NCI-H2227 (cell line): ENCODE data around the gene CCNY.

Source experiments
- DNase-seq: peaks from one replicate; lab custom pipeline; 2025; ENCODE audit not compliant: unreplicated experiment; lab: John Stamatoyannopoulos, UW

Gene CCNY

DNA sequence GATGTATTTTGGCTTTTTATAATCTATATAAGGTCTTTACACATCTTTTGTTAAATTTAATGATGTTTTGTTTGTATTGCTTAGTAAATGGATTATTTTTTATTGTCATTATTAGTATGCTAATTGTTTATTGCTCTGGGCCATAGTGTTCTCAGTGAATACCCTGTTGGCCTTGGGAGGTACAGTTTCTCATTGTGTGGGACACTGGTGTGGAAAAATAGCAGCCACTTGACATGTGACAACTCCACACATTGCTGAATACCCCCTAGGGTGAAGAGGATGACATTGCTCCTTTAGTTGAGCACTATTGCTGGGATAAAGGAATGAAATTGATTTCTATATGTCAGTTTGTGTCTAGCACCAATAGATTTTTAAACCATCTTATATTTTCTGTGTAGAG is 130.9 kb downstream of the CCNY start:
- no peak for DNase-seq

DNA sequence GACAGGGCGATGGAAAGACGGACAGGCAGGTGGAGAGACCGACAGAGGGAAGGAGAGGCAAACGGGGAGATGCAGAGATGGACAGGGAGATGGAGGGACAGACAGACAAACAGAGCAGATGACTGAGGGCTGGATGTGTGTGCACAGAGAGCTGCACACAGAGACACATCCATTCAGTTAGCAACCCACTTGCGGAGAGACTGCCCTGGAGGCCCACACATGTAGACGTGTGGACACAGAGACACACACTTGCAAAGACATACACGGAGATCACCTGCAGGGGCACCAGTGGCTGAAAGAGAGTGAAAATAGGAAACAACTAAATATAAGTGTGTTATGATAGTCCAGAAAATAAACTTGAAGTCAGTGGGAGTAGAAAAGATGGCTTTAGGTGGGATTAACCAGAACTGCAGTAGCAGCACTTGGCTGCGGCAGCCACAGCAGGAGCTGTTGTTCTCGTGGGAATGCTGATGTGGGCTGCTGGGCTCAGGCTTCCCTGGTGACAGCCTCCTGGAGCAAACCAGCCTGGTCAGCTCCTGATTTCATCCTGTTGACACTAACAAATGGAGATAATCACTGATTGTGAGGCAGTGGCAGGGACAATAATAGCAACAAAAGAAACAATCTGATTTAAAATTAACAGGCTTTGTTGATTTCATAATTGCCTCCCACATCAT is 134.1 kb downstream of the CCNY start:
- DNase-seq: peak; percentile 2

DNA sequence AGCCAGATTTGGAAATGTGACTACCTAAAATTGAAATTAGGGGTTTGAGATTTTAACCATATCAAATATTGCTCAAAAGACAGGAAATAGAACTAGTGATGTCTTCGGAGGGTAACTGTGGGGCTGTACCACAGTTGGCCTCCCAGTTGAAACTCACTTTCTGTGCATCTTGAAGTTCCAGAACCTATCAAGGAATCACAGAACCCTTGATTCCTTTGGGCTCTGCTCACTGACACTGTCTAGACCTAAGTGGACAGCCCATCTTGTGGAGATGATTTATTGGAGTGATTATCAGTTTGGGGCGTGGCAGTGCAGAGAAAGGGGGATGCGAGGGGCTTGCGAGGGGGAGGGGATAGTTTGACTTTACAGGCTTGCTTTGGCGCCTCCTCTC is 134.6 kb downstream of the CCNY start:
- DNase-seq: peak; percentile 2

DNA sequence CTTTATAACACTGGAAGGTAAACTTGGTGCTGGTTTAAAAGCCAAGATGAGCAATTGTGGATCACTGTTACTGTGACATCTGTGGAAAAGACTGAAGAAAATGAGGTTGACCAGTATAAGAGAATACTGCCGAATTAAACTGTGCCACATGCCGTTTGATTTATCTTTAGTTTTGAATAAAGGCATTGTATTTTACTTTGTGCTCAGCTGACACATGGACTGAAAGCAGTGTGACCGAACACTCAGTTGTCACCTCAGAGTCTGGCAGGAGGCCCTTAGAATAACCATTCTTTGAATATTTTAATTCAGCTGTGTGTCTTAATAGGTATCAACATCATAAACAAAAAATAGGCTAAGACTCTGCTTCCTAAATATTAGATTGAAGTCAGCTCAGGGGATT is 135.1 kb downstream of the CCNY start:
- DNase-seq: no peak

DNA sequence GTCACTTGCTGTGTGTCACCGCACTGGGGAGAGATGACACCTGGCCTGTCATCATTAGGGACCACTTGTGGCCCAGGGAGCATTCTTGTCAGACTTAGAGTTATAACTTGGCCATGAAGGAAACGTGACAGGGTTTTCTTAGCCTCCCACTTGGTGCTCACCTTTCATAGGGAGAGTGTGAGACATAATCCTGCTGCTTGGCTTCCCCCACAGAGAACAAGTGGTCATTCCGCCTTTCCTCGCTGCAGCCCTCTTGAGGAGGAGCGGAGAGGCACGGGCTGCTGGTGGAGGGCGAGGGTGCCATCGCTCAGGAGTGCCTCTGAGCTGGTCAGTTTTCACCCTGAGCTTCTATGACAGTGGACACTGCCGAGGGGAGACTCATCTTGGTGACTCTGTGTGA is 143.8 kb downstream of the CCNY start:
- no peak for DNase-seq

DNA sequence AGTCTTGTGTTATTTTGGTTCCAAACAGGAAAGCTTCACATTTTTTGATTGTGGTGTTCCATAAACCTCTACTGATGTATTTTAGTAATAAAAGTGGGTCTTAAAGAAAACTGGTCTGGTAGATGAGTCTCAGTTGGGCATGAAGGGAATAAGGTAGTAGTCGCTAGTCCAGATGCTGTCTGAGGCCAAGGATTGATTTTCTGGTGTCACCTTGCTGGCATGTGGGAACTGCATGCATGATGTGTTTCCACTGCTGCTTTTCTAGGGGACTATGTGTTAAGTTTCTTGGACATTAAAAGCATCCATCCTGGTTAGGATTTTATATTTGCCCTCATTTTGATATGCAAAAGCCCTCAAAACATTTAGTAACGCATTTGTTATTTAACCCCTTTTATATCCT is 145.1 kb downstream of the CCNY start:
- no peak for DNase-seq

DNA sequence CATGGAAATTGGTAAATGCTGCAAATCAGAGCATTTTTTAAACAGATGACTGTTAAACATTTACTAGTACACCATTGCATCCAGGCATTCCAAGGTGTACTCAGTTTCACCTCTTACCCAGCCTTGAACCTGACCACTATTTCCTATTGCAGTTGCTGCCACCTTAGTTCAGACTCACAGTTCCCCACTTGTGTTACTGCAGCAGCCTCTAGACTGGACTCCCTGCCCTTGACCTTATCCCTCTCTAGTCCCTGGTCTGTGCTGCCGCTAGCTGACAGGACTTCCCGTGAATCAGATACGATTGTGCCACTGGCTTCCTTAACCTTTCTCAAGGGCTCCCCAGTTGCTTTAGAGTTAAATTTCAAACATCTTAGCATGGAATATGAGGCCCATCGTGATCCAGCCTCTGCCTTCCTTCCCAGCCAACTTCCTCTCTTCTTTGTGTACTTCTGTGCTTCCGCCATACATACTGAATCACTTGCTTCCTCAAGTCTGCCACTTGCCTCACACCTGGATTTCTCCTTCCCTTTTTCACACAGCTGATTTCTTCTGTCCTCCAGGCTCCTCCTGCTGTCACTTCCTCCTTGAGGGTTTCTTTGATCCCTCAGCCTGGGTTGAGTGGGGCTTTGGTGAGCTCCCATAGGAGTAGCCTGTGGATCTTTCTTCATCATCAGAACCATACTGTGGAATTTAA is 150.1 kb downstream of the CCNY start:
- DNase-seq: no peak

DNA sequence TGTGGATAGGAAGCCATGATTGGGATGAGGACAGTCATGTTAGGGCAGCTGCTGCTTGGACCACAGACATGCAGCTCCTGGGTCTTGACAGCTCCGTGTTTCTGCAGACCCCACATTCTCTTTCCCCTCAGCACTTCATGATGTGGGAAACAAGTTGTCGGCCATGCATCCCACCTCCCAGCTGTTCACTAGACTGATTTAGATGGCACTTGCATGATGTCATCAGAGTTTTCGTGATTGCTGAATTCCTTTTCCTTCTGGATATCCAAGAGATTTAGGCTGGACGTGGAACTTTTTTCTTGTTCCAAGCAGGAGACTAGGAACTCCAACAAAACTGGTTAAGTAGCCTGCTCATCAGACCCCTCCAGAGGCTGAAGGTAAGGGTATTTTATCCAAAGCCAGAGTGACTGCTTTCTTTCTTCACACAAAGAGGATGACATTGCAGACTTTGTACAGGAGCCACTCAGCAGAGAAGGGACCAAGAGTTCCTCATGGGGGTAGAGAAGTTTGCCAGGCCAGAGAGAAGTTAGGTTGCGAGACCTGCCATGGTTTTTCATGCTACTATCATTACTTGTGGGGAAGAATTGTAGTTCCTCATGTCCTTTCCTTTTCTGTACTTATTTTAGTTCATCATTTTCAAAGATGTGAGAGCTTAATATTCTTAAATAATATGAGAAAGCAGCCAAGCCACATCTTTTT is 151.2 kb downstream of the CCNY start:
- DNase-seq: no peak

DNA sequence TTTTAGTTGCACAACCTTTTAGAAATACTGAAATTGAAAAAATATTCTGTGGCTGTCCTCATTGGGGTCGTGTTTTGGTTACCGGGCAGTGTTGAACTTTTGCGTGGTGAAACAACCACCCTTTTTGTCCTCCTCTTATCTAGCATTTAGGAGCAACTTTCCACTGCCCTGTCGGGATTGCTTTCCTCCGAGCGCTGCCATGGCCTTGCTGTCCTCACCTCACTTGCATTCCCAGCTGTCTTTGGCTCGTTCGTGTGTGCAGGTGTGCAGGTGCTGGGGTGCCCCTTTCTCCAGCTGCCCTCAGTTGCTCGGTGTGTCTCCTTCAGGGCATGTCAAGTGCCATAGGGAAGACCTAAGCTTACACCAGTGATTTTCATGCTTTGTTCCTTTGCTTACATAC is 151.9 kb downstream of the CCNY start:
- DNase-seq: no peak

DNA sequence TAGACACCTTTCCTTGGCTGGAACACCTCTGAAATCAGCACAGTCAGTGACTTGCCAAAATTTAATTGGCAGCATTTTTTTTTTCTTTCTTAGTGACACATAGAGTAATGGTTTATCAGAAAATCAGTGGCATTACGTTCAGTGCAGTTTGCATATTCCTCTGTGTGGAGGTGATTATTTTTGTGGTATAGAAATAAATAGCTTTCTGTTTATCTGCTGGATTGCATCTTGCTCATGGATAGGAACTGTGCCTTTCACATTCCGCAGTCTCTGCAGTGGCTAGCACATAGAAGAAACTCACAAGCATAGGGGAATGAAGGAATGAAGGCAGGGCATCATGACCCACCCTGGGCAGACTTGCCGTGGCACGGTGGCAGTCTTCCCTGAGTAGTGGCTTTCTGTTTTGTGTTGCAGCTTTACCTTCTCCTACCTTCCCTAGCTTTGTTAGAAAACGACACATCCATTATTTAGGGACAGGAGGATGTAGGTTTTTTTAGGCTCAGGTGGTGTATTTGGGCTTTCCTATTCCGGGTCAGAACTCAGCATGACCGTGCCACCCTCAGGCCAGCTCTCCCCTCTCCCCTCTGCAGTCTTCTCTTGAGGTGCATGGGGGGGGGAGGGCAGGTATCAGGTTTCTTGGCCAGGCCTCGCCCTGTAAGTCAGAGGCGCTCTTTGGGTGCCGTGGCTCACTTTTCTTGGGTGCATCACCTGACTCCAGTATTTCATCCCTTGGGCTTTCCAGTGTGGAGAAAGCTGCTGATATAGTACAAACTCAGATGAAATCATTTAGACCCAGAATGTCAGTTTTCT is 156.3 kb downstream of the CCNY start:
- no peak for DNase-seq

DNA sequence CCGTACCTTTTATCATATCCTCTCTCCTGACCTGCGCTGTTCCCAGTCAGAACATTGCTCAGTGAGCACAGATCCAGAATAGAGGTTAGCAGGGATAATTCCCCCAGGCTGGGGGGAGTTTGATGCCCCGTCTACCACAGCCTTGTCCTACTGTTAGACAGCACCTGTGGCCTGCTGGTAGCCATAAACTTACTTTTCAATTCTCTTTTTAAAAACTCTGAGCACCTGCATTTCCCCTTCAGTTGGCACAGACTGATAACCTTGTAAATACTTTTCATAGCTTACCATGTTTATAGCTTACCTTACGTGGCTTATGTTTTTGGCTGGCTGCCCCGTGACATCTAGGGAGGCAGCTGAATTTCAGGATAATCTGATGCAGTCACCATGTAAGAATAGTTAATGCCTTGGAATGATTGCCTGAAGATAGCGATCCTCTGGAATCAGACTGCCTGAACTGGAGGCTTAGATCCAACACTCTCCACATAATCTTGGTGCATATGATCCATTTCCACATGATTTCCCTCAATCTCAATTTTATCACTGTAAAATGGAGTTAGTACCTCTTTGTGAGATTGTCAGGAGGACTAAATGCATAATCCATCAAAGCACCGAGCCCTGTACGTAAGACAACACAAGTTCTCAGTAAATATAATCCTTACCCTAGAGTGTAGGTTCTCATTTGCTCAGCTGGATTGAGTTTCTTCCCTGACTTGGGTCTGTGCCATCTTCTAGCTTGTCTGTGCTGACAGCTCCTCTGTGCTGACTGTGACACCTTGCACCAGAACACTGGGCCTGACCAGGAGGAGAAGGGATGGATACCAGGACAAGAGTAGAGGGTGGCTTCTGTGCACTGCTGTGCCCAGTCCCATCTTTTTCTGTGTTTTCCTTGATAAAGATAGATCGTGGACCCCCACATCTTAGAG is 157.1 kb downstream of the CCNY start:
- DNase-seq: no peak

DNA sequence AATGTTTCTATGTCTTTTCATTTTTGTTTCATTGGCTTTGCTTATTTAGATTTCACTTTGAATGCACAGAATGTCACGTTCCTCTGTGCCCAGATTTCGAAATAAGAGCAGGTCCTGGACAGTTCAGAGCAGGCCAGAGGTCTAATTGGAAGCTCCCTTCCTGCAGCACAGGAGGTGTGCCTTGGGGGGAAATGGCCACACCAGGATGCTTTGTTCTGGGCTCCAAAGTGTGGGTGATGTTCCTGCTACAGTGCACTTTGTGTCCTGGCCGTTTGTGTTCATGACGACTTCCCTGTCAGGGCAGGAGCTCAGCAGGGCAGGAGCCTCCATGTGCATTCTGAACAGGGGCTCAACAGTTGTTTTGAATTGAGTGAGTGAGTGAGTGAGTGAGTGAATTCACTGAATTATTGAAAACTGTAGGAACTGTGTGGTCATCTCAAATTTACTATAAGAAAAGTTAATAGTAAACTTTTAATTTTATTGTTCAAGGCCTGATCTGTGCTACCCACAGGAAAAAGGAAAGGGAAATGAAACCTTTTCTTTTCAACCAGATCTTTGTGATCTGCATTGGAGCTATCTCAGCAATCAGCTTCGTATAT is 159.3 kb downstream of the CCNY start:
- DNase-seq: no peak

DNA sequence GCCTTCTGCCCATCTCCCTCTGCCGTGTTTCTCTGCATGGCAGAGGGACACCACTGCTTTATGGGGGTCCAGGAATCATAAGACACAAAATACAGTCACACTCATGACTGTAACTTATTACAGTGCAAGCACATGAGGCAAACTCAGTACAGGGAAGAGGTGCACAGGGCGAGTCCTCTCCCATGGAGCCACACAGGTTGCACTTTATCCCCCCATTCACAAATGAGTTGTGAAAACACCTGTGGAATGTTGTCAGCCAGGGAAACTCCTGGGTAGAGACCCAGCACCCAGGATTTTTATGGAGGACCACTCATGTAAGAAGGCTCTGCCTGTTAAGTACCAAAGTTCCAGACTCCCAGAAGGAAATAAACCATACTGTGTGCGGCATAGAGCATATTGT is 161.6 kb downstream of the CCNY start:
- no peak for DNase-seq

DNA sequence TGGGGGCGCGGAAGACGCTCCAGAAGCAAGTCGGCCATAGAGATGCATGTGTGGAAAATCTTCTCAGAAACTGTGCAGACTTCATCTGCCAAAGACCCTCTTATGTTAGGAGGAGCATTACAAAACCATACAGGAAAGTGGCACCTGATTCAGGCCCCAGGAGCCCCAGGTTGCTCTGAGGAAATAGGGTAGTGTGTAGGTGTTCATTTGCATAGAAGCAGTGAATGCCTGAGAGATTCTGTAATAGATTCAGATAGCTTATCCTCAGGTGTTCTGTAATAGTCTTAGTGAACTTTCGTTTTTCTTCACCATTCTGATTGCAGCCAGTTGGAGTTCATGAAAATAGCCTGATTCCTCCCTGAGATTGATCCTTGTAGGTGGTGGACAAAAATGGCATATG is 162.4 kb downstream of the CCNY start:
- DNase-seq: no peak

DNA sequence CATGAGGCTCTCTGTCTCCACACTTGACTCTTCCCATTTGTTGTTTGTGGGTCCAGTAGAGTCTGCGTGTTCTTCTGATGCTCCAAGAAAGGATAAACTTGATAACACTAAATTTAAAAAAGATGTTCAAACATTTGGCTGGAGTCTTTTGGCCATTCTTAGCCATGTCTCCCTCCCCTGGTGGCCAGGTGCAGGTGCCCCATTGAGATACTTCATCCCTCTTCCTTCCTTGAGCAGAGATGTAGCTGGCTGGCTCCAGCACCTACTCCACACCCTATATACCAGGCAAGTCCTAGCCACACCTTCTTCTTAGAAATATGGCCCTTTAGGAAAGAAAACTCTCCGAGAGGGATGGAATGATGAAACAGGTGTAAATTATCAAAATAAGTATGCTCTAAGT is 165.6 kb downstream of the CCNY start:
- DNase-seq: no peak

DNA sequence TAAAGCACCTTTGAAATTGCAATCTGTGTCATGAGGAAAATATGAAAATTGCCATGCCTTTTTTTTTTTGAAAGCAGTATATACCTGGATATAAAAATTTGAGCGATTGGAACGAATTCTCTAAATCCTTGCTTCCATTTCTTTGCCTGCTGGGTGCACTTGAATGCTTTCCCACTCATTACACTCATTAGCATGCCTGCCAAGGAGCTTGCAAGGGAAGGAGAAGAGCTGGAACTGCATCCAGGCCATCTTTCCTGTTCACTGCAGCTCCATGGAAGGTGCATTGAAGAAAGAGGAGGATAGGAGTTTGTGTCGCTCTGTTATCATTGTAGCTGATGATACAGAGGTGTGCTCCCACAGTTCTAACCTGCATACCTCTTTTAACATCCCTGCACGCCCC is 166.4 kb downstream of the CCNY start:
- no peak for DNase-seq

DNA sequence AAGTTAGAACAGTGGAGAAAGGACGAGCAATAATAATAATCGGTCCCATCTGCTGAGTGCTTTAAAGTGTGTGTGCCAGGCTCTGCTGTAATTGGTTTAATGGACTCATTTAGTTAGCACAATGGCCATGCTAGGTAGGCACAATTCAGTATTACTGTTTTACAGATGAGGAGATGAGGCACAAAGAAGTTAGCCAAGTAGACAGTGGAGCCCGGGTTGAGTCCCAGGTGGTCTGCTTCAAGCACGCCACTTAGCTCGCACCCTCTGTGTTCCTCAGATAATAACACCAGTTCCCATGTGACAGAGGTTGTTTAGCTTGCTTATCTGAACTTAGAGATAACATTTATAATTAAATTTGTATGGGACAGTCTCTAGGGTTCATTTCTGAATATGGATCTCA is 167.3 kb downstream of the CCNY start:
- peak; percentile 14 for DNase-seq

DNA sequence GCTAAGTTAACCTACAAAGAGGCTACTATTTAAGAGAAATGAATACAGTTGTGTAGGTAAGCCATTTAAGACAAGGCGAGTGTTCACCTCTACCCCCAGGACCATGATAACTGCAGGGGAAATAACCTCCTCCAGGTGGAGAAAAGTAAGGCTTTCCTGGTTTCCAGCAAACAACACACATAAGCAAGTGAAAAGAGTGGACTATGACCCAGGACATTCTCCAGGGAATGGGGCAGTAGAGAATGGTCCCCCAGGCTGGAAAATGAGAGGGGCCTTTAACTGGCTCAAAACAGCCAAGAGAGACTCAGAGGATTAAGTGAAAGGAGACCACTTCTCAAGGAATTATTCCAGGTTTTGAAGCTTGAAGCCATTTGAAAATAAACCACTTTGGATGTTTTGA is 167.8 kb downstream of the CCNY start:
- no peak for DNase-seq

DNA sequence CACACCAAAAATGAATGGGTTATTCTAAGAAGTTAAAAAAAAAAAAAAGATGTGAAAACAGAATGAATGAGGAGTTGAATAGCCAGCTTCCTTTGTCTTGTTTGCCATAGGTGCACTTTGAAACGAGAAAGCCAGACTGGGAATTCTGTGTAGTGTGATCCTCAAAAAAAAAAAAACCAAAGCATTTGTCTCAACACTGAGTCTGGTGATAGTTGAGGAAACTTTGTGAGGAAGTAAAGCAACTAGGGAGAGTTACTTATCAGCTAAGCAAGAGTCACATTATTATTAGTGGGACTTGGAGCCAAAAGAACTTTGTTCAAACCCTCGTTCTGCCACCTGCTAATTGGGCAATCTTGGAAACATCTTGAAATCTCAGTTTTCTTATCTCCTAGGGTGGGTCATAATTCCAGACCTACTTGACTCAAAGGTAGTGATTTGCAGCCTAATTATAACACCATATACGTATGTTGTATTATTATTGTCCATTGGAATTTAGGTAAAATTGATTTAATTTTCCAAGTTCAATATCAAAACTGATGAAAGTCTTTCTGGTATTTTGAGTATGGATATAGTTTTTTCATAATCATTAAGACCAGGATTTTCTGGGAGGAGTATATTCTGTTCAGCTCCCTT is 169.0 kb downstream of the CCNY start:
- DNase-seq: no peak

DNA sequence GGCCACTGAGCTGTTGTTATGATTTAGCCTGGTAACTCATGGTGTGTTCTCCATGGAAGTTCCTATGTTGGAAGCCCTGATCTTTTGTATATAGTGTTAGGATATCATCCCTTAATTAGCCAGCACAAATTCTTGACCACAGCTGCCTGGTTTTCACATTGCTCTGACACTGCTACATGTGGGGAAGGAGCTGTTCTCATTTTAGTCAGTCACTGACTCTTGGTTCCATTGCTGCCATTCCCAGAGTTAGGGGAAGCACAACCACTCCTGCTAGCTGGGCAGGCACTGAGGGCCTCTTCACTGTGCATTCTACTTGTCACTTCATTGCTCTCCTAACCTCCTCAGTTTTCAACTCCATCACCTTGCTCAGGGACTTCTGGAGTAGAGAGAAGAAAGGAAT is 170.4 kb downstream of the CCNY start:
- DNase-seq: no peak
